ENCODE data around the gene SKAP1.

DNA sequence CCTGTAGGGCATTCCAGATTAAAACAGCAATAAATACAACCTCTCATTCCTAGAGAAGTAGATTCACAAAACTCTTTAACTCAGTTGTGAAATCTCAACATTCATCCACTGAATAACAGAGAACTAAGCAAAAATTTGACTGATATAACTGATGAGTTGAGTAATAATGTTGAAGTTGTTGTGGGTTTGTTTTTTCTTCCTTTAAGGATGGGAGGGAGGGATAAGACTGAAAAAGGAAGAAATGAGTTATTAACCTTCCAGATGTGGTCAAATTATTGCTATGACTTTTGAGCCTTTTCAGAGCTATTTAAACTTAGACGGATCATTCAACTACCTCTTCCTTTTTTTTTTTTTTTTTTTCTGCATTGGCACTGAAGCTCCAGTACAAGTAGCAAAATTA lies 38.6 kb downstream of the SKAP1 start:
- TF ChIP-seq, protein P1, sequence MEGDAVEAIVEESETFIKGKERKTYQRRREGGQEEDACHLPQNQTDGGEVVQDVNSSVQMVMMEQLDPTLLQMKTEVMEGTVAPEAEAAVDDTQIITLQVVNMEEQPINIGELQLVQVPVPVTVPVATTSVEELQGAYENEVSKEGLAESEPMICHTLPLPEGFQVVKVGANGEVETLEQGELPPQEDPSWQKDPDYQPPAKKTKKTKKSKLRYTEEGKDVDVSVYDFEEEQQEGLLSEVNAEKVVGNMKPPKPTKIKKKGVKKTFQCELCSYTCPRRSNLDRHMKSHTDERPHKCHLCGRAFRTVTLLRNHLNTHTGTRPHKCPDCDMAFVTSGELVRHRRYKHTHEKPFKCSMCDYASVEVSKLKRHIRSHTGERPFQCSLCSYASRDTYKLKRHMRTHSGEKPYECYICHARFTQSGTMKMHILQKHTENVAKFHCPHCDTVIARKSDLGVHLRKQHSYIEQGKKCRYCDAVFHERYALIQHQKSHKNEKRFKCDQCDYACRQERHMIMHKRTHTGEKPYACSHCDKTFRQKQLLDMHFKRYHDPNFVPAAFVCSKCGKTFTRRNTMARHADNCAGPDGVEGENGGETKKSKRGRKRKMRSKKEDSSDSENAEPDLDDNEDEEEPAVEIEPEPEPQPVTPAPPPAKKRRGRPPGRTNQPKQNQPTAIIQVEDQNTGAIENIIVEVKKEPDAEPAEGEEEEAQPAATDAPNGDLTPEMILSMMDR (IDR thresholded peaks at IDR 0.05): no peak
- no peak for TF ChIP-seq POLR2A (IDR thresholded peaks at IDR 0.05; ENCODE audit: low read depth)
- no peak for TF ChIP-seq POLR2AphosphoS5 (IDR thresholded peaks at IDR 0.05)

Measured in esophagus muscularis mucosa (tissue), 3 donors.